Ovary (tissue), 3 donors: ENCODE data around the gene EPHA2.

Experiments
- CTCF ChIP-seq, 3 donors: fragments of 450-650 bp in 2 of 3; fragments of 200-600 bp in 1 of 3; IDR thresholded peaks; one replicate each; pipeline versions ENCODE4 v1.5.1 to v1.8.0; 2016 to 2022; ENCODE audit warnings: antibody characterized with exemption in 3 of 3, mild to moderate bottlenecking in 1 of 3
- EP300 ChIP-seq: sonication (generic); formaldehyde crosslinking; IDR thresholded peaks from one replicate; pipeline ENCODE4 v1.6.1; 2017; ENCODE audit warnings: antibody characterized with exemption
- POLR2A ChIP-seq: fragments of 450-650 bp; IDR thresholded peaks from one replicate; pipeline ENCODE4 v1.6.1; 2017; ENCODE audit warnings: antibody characterized with exemption, mild to moderate bottlenecking, moderate library complexity
- donor health status: DM: no; HTN: no; CAD: no.

GRCh38 chr1:16088996-16089395 is 66.9 kb downstream of the EPHA2 start:
- TF ChIP-seq CTCF (IDR thresholded peaks at IDR 0.05) (no peak), POLR2A (no peak), EP300 (no peak)
